Activated CD4-positive, alpha-beta T cell treated with anti-CD3 and anti-CD28 coated beads, Interleukin-2, amount 10 ng/mL, durations not matched to agents 7 days and 5 days (primary cell): ENCODE measurements around the gene FGD3. TPM values are rescaled to one million over a fixed set of nuclear protein-coding genes. Genes with fewer than 3 reads are reported as not detected.
A peak's percentile ranks its signal among the peaks of the same experiment; 100 is the strongest.

Experiments
- CTCF ChIA-PET: fragments of 350-600 bp; sonication (Branson Sonifier 250); formaldehyde crosslinking; loops from one replicate; lab custom pipeline; 2021; ENCODE audit warnings: antibody characterized with exemption; lab: Charles Lee
- POLR2A ChIA-PET: fragments of 350-600 bp; sonication (Branson Sonifier 250); formaldehyde crosslinking; loops from one replicate; lab custom pipeline; 2021; ENCODE audit warnings: antibody characterized with exemption; lab: Charles Lee
- DNase-seq: peaks from one replicate; pipeline ENCODE4 v3.0.0-alpha.2; 2020
- H3K27ac Mint-ChIP-seq: one replicate; pipeline ENCODE4 v1.8.0; 2021; ENCODE audit warnings: mild to moderate bottlenecking, moderate library complexity, mixed read lengths
- H3K27me3 Mint-ChIP-seq: one replicate; pipeline ENCODE4 v1.8.0; 2021; ENCODE audit warnings: mixed read lengths
- H3K36me3 Mint-ChIP-seq: one replicate; pipeline ENCODE4 v1.8.0; 2021; ENCODE audit warnings: low read depth, mixed read lengths
- H3K4me1 Mint-ChIP-seq: one replicate; pipeline ENCODE4 v1.8.0; 2021; ENCODE audit warnings: mixed read lengths
- H3K4me3 Mint-ChIP-seq: one replicate; pipeline ENCODE4 v1.8.0; 2021; ENCODE audit warnings: mild to moderate bottlenecking, moderate library complexity, mixed read lengths
- H3K9me3 Mint-ChIP-seq: one replicate; pipeline ENCODE4 v1.8.0; 2021; ENCODE audit warnings: mixed read lengths
- total RNA-seq, 2 experiments: library from RNA; stranded (reverse); gene quantifications; one replicate each; pipeline ENCODE4 v1.2.3, GENCODE V29; 2021

The FGD3 gene
- total RNA-seq, 2 experiments from 2014 or later: 148 to 156 TPM

GRCh38 chr9:93081931-93082330 is 134.6 kb downstream of the FGD3 start:
- Mint-ChIP-seq H3K36me3 (peaks cover 69% of the 10 kb centered on the region), H3K9me3 (peaks cover 6% of the 10 kb centered on the region), H3K27ac (peak overlapping the region; percentile 41), H3K4me1 (peaks cover 41% of the 10 kb centered on the region), H3K27me3 (no peaks in the 10 kb centered on the region), H3K4me3 (no peak overlapping the region)
- POLR2A ChIA-PET: no interaction called here
- CTCF ChIA-PET: interaction anchor here (1.9 kb wide), 1 partner anchor 9 kb away, joined by 7 read pairs; no protein-coding TSS in a partner anchor
- no peak for DNase-seq

GRCh38 chr9:93082841-93083411 is 135.6 kb downstream of the FGD3 start:
- no peaks in the 10 kb centered on the region for H3K27me3 Mint-ChIP-seq
- peaks cover 38% of the 10 kb centered on the region for H3K4me1 Mint-ChIP-seq
- peaks cover 6% of the 10 kb centered on the region for H3K9me3 Mint-ChIP-seq
- no peak overlapping the region for H3K4me3 Mint-ChIP-seq
- peaks cover 68% of the 10 kb centered on the region for H3K36me3 Mint-ChIP-seq
- H3K27ac Mint-ChIP-seq: peak overlapping the region; percentile 93
- ChIA-PET POLR2A (interaction anchor here (0.9 kb wide), 1 partner anchor 18 kb away, joined by 3 read pairs; no protein-coding TSS in a partner anchor), CTCF (interaction anchor here (0.6 to 1.9 kb wide), 3 partner anchors 10 to 24 kb away, joined by 3 to 7 read pairs (median 3); no protein-coding TSS in a partner anchor)
- DNase-seq: no peak

- Mint-ChIP-seq H3K27me3 (no peaks in the 10 kb centered on the region), H3K9me3 (peaks cover 6% of the 10 kb centered on the region), H3K27ac (peak overlapping the region; percentile 93), H3K4me3 (no peak overlapping the region), H3K36me3 (peaks cover 74% of the 10 kb centered on the region), H3K4me1 (peaks cover 42% of the 10 kb centered on the region)
- ChIA-PET CTCF (interaction anchor here (1.1 to 1.9 kb wide), 3 partner anchors 11 to 25 kb away, joined by 3 to 7 read pairs (median 3); no protein-coding TSS in a partner anchor), POLR2A (no interaction called here)
- peak; percentile 34 for DNase-seq
These were observed 136.5 kb downstream of the FGD3 start for GRCh38 chr9:93083592-93084470.

GRCh38 chr9:93084471-93084881 is 137.2 kb downstream of the FGD3 start:
- ChIA-PET POLR2A (interaction anchor here (0.5 kb wide), 1 partner anchor 16 kb away, joined by 3 read pairs; no protein-coding TSS in a partner anchor), CTCF (interaction anchor here (1.1 kb wide), 2 partner anchors 24 to 25 kb away, joined by 3 read pairs; no protein-coding TSS in a partner anchor)
- H3K36me3 Mint-ChIP-seq: peaks cover 80% of the 10 kb centered on the region
- peaks cover 47% of the 10 kb centered on the region for H3K4me1 Mint-ChIP-seq
- peaks cover 8% of the 10 kb centered on the region for H3K9me3 Mint-ChIP-seq
- no peak for DNase-seq
- no peak overlapping the region for H3K4me3 Mint-ChIP-seq
- peak overlapping the region; percentile 9 for H3K27ac Mint-ChIP-seq
- no peaks in the 10 kb centered on the region for H3K27me3 Mint-ChIP-seq

DNA sequence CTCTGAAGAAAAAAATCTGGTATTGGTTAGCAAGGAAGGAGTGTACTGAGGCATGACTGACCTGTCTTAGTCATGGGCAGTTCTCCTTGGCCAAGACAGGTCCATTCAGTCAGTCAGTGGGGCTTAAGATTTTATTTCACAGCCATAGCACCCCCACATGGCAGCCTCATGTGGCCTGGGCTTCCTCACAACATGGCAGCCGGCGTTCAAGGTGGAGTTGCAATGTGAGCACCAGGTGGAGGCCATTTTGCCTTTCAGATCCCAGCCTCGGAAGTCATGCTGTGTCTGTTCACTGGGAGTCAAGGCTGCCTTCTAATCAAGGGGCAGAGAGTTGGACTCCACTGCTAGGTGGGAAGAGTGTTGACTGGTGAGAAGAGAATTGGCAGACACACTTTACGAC is 138.4 kb downstream of the FGD3 start:
- ChIA-PET CTCF (interaction anchor here (1.1 to 1.3 kb wide), 3 partner anchors 10 to 24 kb away, joined by 3 read pairs; partner anchors contain the start of gene CARD19), POLR2A (no interaction called here)
- H3K27ac Mint-ChIP-seq: peak overlapping the region; percentile 72
- DNase-seq: no peak
- H3K27me3 Mint-ChIP-seq: no peaks in the 10 kb centered on the region
- no peak overlapping the region for H3K4me3 Mint-ChIP-seq
- peaks cover 14% of the 10 kb centered on the region for H3K9me3 Mint-ChIP-seq
- peaks cover 55% of the 10 kb centered on the region for H3K4me1 Mint-ChIP-seq
- peaks cover 79% of the 10 kb centered on the region for H3K36me3 Mint-ChIP-seq

Other genes with a start within 250 kb of the FGD3 start
- 10 to 100 TPM; 29.5 to 31.1 TPM for gene BICD2, start 182.7 kb upstream of the FGD3 start, total RNA-seq
- 10 to 100 TPM; 13.0 to 14.4 TPM for gene ZNF484, start 69.5 kb upstream of the FGD3 start, total RNA-seq
- gene SUSD3, start 111.2 kb downstream of the FGD3 start, total RNA-seq: 10 to 100 TPM; 81.1 to 85.8 TPM
- 10 to 100 TPM; 40.3 to 42.6 TPM for gene CARD19, start 148.7 kb downstream of the FGD3 start, total RNA-seq
- 10 to 100 TPM; 29.5 to 29.9 TPM for gene NINJ1, start 186.7 kb downstream of the FGD3 start, total RNA-seq
- gene WNK2, start 236.6 kb downstream of the FGD3 start, total RNA-seq: not detected